Panc1 (cell line): ENCODE data around the gene RAB3B. TPM values are rescaled to one million over a fixed set of nuclear protein-coding genes. Genes with fewer than 3 reads are reported as not detected.

Source experiments
- ATAC-seq: fragments of 200-7000 bp; cut with Tn5 transposase; 2 replicates; pipeline ENCODE4 v1.9.1; 2020; ENCODE audit warnings: mild to moderate bottlenecking, moderate library complexity
- BruUV-seq: library from RNA; stranded (reverse); fragments of 400-500 nt; replicated peaks from 2 replicates; lab custom pipeline; 2021; lab: Mats Ljungman, UMichigan
- CTCF ChIA-PET: fragments of 300-600 bp; sonication (Branson Sonifier 250); formaldehyde crosslinking; loops from one replicate; lab custom pipeline; 2022; ENCODE audit warnings: antibody characterized with exemption; lab: Charles Lee
- POLR2A ChIA-PET: fragments of 300-600 bp; sonication (Branson Sonifier 250); formaldehyde crosslinking; loops from one replicate; lab custom pipeline; 2022; ENCODE audit warnings: antibody characterized with exemption; lab: Charles Lee
- DNase-seq: peaks from one replicate; pipeline ENCODE4 v3.0.0-alpha.2; 2010; ENCODE audit warnings: low read depth, low spot score
- H3K27ac ChIP-seq: 2 replicates; pipeline ENCODE4 v1.5.1; 2011; ENCODE audit warnings: mild to moderate bottlenecking, low read length, inconsistent platforms
- H3K27me3 ChIP-seq: fragments of 200-500 bp; sonication (Bioruptor generic); 2 replicates; pipeline ENCODE4 v1.6.0; 2014; ENCODE audit warnings: low read length, inconsistent platforms; ENCODE audit not compliant: control insufficient read depth, insufficient read depth
- H3K36me3 ChIP-seq: fragments of 200-500 bp; sonication (Bioruptor generic); 2 replicates; pipeline ENCODE4 v1.5.1; 2014; ENCODE audit warnings: inconsistent platforms, mild to moderate bottlenecking, low read length, moderate library complexity; ENCODE audit not compliant: control insufficient read depth, insufficient read depth
- H3K4me1 ChIP-seq: 2 replicates; pipeline ENCODE4 v1.5.1; 2011; ENCODE audit warnings: inconsistent platforms, mild to moderate bottlenecking, low read length, moderate library complexity; ENCODE audit not compliant: control insufficient read depth, insufficient read depth
- H3K4me3 ChIP-seq, 2 experiments: 2 replicates each; pipeline ENCODE4 v1.5.1; 2011 to 2012; ENCODE audit warnings: low read depth in 2 of 2, low read length in 2 of 2, mild to moderate bottlenecking in 2 of 2, inconsistent platforms in 1 of 2, moderate library complexity in 1 of 2
- H3K9me3 ChIP-seq: fragments of 200-500 bp; sonication (Bioruptor generic); 2 replicates; pipeline ENCODE4 v1.5.1; 2014; ENCODE audit warnings: low read depth, mild to moderate bottlenecking, inconsistent platforms, low read length, moderate library complexity; ENCODE audit not compliant: control insufficient read depth, insufficient read depth
- POLR2AphosphoS5 ChIP-seq: IDR thresholded peaks from 2 replicates; pipeline ENCODE4 v1.6.1; 2012; ENCODE audit warnings: mild to moderate bottlenecking, low read depth, low read length, moderate library complexity
- SIN3A ChIP-seq: IDR thresholded peaks from 2 replicates; pipeline ENCODE4 v1.6.1; 2012; ENCODE audit warnings: low read depth, mild to moderate bottlenecking, low read length, moderate library complexity, borderline replicate concordance; ENCODE audit not compliant: insufficient read depth
- TCF7L2 ChIP-seq: IDR thresholded peaks from 2 replicates; pipeline ENCODE4 v1.6.1; 2011; ENCODE audit warnings: mild to moderate bottlenecking, low read depth, low read length, inconsistent platforms
- in situ Hi-C: cut with HindIII; loops from 2 replicates; pipeline ENCODE4 v1.10.0; 2016; ENCODE audit warnings: low sequenced_read_pairs, low pct_unique_long_range_greater_than_20kb
- intact Hi-C: fragments of 100-400 bp; cut with micrococcal nuclease; formaldehyde crosslinking; loops from one replicate; pipeline ENCODE4 v1.10.0; 2022; ENCODE audit not compliant: unreplicated experiment
- total RNA-seq: library from RNA; stranded (reverse); gene quantifications from one replicate; pipeline ENCODE4 v1.2.1, GENCODE V29; 2021; ENCODE audit not compliant: unreplicated experiment
- TF ChIP-seq, protein P1 (sequence below), 2 experiments: IDR thresholded peaks; 2 replicates each; pipeline ENCODE4 v1.6.1; 2011 to 2012; ENCODE audit warnings: low read depth in 2 of 2, control low read depth in 1 of 2, low read length in 1 of 2, mild to moderate bottlenecking in 1 of 2, moderate library complexity in 1 of 2; ENCODE audit not compliant: insufficient read depth in 1 of 2
- TF ChIP-seq, protein P2 (sequence below): fragments of 450-650 bp; IDR thresholded peaks from 2 replicates; pipeline ENCODE4 v1.5.1; 2017; ENCODE audit warnings: mild to moderate bottlenecking

The RAB3B gene
- total RNA-seq, 1 experiment from 2014 or later: 1.2 TPM

DNA sequence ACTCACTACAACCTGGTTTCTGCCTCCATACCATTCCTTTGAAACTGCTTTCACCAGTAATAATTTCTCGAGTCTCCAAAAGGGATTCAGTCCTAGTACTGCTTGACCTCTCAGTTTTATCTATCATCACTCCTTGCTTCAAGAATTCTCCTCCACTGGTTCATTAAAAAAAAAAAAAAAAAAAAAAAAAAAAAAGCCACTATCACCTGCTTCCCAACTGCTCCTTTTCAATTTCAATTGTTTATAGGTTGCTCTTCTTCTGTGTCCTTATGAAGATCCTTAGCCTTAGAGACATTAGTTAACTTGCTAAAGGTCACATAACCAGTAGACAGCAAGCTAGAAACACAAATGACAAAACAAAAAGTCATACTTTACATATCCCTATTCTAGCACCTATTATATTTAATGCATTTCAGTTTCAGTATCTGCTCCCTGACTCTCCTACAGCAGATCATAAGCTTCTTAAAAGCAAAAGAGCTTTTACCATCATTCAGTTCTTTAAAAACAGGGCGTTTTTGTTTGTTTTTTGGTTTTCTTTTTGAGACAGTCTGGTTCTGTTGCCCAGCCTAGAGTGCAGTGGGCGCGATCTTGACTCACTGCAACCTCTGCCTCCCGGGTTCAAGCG, 119.0 kb downstream of the RAB3B start:
- Histone ChIP-seq H3K36me3 (no peaks in the 10 kb centered on the region), H3K9me3 (no peaks in the 10 kb centered on the region), H3K27me3 (no peaks in the 10 kb centered on the region), H3K27ac (no peak overlapping the region), H3K4me3 (no peak overlapping the region), H3K4me1 (peaks cover 18% of the 10 kb centered on the region)
- in situ Hi-C loops: no loop called here
- ATAC-seq: no peak
- ChIA-PET POLR2A (interaction anchor here (0.5 to 0.6 kb wide), 2 partner anchors 138 to 498 kb away, joined by 3 to 9 read pairs; no protein-coding TSS in a partner anchor), CTCF (interaction anchor here (0.6 kb wide), 1 partner anchor 76 kb away, joined by 3 read pairs; no protein-coding TSS in a partner anchor)
- BruUV-seq: no TSS peak
- DNase-seq: no peak
- intact Hi-C loops: no loop called here
- TF ChIP-seq TCF7L2 (no peak), SIN3A (no peak), POLR2AphosphoS5 (no peak)
- TF ChIP-seq, protein P1, sequence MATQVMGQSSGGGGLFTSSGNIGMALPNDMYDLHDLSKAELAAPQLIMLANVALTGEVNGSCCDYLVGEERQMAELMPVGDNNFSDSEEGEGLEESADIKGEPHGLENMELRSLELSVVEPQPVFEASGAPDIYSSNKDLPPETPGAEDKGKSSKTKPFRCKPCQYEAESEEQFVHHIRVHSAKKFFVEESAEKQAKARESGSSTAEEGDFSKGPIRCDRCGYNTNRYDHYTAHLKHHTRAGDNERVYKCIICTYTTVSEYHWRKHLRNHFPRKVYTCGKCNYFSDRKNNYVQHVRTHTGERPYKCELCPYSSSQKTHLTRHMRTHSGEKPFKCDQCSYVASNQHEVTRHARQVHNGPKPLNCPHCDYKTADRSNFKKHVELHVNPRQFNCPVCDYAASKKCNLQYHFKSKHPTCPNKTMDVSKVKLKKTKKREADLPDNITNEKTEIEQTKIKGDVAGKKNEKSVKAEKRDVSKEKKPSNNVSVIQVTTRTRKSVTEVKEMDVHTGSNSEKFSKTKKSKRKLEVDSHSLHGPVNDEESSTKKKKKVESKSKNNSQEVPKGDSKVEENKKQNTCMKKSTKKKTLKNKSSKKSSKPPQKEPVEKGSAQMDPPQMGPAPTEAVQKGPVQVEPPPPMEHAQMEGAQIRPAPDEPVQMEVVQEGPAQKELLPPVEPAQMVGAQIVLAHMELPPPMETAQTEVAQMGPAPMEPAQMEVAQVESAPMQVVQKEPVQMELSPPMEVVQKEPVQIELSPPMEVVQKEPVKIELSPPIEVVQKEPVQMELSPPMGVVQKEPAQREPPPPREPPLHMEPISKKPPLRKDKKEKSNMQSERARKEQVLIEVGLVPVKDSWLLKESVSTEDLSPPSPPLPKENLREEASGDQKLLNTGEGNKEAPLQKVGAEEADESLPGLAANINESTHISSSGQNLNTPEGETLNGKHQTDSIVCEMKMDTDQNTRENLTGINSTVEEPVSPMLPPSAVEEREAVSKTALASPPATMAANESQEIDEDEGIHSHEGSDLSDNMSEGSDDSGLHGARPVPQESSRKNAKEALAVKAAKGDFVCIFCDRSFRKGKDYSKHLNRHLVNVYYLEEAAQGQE (IDR thresholded peaks at IDR 0.05; ENCODE audit: insufficient read depth in 1 of 2, low read depth in 2 of 2, low read length in 1 of 2): no peak
- TF ChIP-seq, protein P2, sequence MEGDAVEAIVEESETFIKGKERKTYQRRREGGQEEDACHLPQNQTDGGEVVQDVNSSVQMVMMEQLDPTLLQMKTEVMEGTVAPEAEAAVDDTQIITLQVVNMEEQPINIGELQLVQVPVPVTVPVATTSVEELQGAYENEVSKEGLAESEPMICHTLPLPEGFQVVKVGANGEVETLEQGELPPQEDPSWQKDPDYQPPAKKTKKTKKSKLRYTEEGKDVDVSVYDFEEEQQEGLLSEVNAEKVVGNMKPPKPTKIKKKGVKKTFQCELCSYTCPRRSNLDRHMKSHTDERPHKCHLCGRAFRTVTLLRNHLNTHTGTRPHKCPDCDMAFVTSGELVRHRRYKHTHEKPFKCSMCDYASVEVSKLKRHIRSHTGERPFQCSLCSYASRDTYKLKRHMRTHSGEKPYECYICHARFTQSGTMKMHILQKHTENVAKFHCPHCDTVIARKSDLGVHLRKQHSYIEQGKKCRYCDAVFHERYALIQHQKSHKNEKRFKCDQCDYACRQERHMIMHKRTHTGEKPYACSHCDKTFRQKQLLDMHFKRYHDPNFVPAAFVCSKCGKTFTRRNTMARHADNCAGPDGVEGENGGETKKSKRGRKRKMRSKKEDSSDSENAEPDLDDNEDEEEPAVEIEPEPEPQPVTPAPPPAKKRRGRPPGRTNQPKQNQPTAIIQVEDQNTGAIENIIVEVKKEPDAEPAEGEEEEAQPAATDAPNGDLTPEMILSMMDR: no peak

DNA sequence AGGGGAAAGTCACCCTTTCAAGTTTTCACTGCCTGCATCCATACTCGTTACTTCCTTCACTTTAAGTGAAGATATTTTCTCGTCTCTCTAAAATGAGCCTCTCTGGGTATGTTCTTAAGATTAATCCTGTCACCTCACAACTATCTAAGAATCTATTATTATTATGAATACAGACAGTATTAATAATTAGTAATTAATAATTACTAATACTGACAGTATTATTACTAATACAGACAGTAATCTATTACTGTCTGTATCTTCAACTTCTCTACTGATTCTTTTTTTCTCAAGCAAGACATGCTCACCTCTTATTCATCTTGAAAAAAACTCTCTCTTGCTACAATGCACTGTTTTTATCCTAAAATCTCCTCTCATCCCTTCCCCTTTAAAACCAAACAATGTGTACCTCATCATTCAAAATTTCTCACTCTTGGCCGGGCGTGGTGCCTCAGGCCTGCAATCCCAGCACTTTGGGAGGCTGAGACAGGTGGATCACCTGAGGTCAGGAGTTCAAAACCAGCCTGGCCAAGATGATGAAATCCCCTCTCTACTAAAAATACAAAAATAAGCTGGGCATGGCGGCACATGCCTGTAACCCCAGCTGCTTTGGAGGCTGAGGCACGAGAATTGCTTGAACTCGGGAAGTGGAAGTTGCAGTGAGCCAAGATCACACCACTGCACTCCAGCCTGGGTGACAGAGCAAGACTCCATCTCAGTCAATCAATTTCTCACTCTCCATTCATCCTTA, 119.7 kb downstream of the RAB3B start:
- Histone ChIP-seq H3K4me1 (peaks cover 11% of the 10 kb centered on the region), H3K36me3 (no peaks in the 10 kb centered on the region), H3K9me3 (no peaks in the 10 kb centered on the region), H3K4me3 (no peak overlapping the region), H3K27me3 (no peaks in the 10 kb centered on the region), H3K27ac (no peak overlapping the region)
- DNase-seq: no peak
- CTCF ChIA-PET: interaction anchor here (0.6 kb wide), 1 partner anchor 75 kb away, joined by 3 read pairs; no protein-coding TSS in a partner anchor
- no peak for TF ChIP-seq POLR2AphosphoS5
- TF ChIP-seq, protein P1 (IDR thresholded peaks at IDR 0.05; ENCODE audit: insufficient read depth in 1 of 2, low read depth in 2 of 2, low read length in 1 of 2): no peak
- TF ChIP-seq SIN3A: no peak
- no peak for TF ChIP-seq TCF7L2
- TF ChIP-seq, protein P2: no peak
- intact Hi-C loops (no loop called here), in situ Hi-C loops (no loop called here)
- BruUV-seq: no TSS peak
- no peak for ATAC-seq
- POLR2A ChIA-PET: interaction anchor here (0.6 kb wide), 1 partner anchor 497 kb away, joined by 9 read pairs; no protein-coding TSS in a partner anchor
